CD4-positive, alpha-beta T cell treated with Interleukin-4 for 1 hour (primary cell): ENCODE measurements around the gene C20orf96.

Experiments used
- DNase-seq, 2 donors: peaks; one replicate each; pipeline ENCODE4 v3.0.0-alpha.2; 2020 to 2022

The C20orf96 gene

DNA sequence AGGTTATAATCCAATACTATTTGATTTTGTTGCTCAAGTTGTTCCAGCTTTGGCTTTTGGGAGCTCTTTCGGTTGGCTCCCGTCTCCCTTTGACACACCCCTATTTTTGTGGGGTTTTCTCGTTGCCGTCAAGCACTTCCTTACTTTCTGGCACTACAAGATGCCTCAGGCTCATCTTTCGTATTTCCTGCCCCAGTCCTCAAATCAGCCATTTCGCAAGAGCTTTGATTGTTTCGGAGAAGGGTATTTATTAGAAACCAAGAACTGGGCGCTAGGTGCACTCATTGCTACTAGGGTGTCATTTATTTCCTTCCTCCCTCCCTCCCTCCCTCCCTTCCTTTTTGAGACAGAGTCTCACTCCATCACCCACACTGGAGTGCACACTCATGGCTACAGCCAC is 21.5 kb upstream of the C20orf96 start:
- no peak for DNase-seq

DNA sequence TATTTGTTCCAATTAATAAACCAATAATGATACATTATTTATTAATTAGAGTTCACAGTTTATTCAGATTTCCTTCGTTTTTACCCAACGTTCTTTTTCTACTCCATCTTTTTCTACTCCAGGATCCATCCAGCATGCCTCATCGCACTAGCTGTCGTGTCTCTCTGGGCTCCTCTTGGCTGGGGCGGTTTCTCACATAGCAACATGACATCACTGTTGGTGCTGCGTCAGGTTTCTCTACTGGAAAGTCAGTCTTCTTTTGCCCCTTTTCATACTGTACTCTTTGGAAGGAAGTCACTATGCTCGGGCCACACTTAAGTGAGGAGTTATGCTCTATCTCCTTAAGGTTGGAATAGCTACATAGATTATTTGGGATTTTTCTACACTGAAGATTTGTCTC is 21.1 kb upstream of the C20orf96 start:
- no peak for DNase-seq

GRCh38 chr20:310645-311044 is 20.1 kb upstream of the C20orf96 start:
- no peak for DNase-seq

GRCh38 chr20:309841-310644 is 19.5 kb upstream of the C20orf96 start:
- DNase-seq: peak; percentile 82 to 93

DNA sequence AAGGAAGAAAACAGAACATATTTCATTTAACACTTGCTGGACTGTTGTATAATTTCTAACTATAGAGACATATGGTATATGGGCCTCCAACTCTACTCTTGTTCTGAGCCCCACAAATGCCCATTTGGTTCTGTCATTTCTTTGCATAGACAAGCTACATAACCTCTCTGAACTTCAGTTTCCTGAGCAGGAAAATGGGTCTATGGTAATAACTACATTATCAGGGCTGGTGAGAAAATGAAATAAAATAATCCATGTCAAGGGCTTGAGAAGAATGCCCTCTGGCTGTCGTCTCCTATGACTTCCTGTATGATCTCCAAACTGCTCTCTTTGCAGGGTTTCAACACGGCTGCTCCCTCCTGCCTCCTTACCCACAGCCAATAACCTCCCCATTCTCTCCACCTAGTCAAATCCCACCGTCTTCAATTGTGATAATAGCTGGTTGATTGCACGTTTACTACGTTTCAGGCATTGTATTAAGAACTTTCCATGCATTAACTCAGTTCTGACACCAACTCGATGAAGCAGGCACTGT is 18.8 kb upstream of the C20orf96 start:
- no peak for DNase-seq

- DNase-seq: no peak
These were observed 18.0 kb upstream of the C20orf96 start for GRCh38 chr20:308427-309038.

DNA sequence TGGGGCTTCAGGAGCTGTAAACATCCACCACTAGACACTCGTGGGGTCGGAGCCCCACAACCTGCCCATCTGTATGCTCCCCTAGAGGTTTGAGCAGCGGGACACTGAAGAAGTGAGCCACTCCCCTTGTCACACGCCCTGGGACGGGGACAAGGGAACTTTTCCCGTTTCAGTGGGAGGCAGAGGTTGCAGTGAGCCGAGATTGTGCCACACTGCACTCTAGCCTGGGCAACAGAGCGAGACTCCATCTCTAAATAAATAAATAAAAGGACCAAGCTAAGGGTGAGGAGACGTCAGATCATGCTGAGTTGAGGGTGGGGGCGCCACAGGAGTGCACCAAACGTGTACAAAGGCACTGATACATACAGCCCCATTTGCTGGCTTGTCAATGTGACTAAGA is 15.2 kb upstream of the C20orf96 start:
- no peak for DNase-seq

GRCh38 chr20:301886-302848 is 11.6 kb upstream of the C20orf96 start:
- DNase-seq: no peak

DNA sequence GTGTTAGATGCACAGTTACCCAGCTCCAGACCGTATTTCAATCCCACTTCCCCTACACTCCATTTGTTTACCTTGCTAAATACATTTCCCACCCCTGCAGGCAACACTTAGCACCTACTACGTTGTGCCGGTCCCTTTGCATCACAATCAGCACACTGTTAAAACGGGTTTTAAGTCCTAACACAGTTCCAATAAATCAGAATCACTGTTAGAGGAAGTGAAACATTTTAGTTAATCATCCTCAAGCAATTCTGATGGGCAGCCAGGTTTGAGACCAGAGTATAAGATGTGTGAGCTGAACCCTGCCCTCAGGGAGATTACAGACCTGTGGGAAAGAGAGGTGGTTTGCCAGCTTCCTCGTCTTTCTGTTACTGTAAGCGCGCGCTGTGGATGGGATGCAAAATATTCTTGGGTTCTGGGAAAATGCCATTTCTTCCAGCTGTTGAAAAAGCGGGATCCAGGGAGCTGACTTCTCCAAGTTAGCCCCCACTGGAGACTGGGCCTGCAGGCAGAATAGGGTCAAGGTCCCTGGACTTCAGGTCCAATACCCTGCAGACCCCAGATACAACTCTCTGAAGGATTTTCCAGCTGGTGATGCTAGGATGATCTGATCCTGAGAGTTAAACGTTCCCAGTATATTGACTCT is 9.9 kb upstream of the C20orf96 start:
- DNase-seq: no peak

DNA sequence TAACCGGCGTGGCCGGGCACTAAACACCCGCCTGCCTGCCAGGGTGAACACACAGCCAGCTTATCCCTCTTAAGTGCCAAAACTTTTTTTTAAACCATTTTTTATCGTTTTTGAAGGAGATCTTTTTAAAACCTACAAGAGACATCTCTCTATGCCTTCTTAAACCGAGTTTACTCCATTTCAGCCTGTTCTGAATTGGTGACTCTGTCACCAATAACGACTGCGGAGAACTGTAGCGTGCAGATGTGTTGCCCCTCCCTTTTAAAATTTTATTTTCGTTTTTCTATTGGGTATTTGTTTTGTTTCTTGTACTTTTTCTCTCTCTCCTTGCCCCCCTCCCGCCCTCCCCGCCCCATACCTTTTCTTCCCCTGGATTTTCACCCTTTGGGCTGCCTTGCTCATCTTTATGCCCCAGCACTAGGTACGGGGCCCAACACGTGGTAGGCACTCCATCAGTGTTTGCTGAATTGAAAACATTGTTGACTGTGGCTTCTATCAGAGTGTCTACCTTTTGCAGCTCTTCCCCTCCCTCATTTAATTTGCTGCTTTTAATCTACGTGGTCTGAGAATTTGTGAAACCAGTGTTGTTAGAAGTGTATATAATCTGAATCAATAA is 8.3 kb upstream of the C20orf96 start:
- no peak for DNase-seq

GRCh38 chr20:297925-298775 is 7.6 kb upstream of the C20orf96 start:
- peak; percentile 48 to 49 for DNase-seq

DNA sequence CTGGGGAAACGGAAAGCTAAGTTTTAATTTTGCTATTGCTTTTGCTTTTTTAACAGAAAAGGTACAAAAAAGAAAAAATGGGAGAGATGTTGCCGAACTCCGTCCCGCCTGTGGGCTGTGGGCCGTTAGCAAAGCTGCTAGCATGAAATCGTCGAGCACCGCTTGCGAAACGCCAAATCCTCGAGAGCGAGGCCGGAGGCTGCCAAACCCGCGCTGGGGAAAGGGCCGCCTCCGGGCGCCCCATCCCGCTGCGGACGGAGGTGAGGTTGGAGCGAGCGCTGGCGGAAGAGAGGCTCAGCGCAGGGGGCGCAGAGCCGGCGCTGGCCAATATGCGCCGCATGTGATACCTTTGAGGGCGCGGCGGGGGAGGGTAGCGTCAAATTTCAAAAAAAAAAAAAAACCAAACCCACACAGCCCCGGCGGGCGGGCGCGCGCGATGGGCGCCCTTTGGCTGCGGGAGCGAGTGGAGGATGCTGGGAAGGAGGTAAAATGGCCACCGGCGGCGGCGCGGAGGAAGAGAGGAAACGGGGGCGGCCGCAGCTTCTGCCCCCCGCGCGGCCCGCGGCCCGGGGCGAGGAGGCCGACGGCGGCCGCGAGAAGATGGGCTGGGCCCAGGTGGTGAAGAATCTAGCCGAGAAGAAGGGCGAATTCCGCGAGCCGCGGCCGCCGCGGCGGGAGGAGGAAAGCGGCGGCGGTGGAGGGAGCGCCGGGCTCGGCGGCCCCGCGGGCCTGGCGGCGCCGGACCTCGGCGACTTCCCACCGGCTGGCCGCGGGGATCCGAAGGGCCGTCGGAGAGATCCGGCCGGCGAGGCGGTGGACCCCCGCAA is 6.8 kb upstream of the C20orf96 start, which contains the start of gene ZCCHC3:
ZCCHC3 (plus strand) TSS at position 473 of the 827 bp plus-strand sequence; CDS start at position 490, 17 bp downstream.
- DNase-seq: peak; percentile 83 to 85

GRCh38 chr20:295804-296203 is 5.3 kb upstream of the C20orf96 start:
- no peak for DNase-seq

DNA sequence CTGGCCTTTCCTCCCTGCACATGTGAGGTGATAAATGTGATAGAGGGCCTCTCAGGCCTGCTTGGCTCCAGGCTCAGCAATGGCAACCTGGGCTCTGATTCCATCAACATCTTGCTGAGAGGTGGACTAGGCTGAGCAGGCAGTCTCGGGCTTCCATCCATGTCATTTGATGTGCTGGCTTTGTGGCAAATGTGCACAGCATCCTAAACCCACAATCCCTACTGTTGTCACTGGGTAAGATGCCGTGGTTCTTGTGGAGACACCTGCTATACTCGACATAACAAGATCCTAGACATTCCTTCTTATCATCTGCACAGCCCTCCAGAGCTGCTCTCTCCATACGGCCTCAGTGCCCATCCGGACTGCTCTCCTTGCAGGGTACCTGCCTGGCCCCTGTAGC is 4.1 kb upstream of the C20orf96 start:
- no peak for DNase-seq

DNA sequence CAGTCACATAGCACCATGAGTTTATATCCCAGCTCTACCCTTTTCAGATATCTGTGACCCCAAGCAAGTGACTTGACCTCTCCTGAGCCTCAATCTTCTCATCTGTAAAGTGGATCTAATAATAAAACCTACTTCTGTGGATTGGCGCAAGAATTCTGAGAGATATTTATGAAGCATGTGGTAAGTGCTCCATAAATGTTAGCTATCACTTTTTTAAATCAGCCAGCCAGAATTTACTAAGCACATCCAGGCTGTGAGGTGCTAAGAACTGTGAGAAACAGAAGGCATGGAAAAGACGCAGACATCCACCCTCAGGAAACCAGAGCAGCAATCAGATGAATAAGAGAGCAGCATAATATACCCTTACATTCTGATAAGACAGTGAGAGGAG is 862 bp downstream of the C20orf96 start:
- no peak for DNase-seq

GRCh38 chr20:288956-289692 is 1.4 kb downstream of the C20orf96 start:
- DNase-seq: no peak

- DNase-seq: no peak
These were observed 4.0 kb downstream of the C20orf96 start for GRCh38 chr20:286508-286907.

- DNase-seq: no peak
These were observed 6.4 kb downstream of the C20orf96 start for GRCh38 chr20:284172-284571.
